Inferior parietal cortex (tissue), 1 donor: ENCODE measurements around the gene HHIP.

Source experiments
- DNase-seq: peaks from one replicate; pipeline ENCODE4 v3.0.0-alpha.2; 2016; ENCODE audit errors: extremely low spot score

Gene HHIP

DNA sequence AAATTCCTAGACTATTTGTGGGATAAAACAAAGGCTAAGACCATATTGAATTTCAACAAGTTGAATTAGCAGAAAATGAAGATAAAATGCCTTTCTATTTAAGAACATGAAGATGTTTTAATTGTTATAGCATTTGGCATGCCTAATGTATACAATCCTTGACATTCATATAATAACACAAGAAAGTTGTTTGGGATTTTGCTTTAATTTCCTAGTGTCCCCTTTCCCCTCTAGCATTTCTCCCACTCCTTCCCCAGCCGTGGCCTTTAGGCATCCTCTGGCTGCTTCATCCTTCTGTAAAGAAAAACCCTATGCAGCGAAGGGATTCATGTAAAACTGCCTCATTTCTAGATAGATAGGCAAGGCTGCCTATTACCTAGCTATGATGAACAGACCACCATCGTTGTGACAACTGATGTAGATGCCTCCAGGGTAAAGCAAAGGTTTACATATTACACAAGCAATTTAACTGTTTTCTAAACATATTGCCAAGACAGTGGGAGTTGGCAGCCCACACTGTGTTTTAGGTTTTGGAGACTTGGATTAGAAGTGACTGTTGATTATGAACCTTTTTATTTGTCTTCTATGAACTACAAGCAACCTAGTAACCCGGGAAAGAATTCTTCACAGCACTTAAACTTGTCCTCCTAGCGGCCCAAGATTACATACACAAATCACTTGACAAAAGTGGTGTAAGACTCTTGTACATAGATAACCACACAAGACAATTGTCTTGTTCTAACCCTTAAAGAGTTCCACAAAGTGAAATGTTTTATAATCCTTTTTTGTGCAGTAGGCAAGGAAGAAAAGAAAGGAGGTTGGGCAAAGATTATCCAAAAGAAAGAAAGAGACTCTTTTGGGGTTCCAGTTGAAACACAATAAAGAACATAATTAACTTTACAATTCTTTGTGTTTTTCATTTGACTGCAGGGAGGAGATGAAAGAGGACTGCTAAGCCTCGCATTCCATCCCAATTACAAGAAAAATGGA, 59.9 kb downstream of the HHIP start:
- DNase-seq: no peak

DNA sequence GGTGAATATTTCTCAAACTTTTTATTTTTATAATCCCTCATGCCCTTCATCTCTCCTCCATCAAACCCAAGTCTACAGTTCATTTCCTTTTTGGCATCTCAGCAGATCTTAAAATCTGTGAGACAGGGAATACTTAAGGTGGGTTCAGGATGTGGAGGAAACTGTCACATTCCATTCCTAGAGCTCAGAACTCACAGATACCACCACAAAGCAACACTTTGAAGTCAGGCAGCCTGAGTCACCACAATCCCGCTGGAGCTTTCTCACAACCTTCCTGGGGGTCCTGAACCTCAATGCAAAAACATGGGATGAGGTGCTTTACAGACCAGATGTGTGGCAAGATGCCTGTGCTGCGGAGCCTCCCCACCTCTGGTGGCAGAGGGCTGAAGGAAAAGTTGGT, 63.2 kb downstream of the HHIP start:
- DNase-seq: no peak

DNA sequence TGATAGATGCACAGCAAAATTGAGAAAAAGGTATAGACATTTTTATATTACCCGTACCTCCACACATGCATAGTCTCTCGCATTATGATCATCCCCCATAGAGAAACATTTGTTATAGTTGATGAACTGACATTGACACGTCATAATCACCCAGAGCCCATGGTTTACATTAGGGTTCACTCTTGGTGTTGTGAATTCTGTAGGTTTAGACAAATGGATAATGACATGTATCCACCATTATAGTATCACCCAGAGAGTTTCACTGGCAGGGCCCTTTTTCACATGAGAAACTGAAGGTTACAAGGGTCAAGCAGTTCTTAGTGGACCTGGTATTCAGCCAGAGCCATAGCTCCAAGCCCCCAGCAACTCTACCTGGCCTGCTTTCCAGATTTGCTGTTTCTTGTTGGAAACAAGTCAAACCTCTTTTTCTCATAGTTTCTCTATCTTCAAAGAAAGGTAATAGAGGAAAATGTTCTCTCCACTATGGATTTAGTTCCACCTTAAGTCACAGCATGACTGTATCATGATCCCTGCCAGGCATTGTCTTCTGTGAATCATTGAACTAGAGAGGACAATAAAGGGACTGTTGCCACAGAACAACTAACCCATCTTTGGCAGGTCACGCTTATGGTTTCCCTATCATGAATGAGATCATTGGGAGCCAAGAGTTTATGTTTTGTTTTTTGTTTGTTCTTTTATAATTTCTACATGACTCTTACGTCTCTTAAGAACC, 64.0 kb downstream of the HHIP start:
- peak; percentile 85 for DNase-seq

GRCh38 chr4:144710526-144710912, 64.6 kb downstream of the HHIP start:
- peak; percentile 32 for DNase-seq

GRCh38 chr4:144711700-144712456, 65.9 kb downstream of the HHIP start:
- DNase-seq: no peak

GRCh38 chr4:144712775-144713174, 66.8 kb downstream of the HHIP start:
- DNase-seq: no peak

GRCh38 chr4:144714166-144714565, 68.2 kb downstream of the HHIP start:
- DNase-seq: no peak

- DNase-seq: no peak
Measured at GRCh38 chr4:144715230-144715629, 69.3 kb downstream of the HHIP start.

DNA sequence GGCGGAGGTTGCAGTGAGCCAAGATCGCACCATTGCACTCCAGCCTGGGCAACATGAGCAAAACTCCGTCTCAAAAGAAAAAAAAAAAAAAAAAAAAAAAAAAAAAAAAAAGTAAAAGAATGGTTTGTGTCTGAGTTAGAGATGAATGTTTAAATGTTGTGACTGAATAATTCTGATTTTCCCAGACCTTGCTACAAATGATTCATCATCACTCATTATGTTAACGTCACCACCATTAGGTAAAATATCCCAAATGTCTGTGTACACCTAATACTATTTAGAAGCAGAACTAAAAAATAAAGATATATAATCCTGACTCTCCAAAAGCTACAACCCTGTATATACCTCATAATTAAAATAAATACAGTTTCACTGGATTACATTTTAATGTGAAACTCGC, 70.8 kb downstream of the HHIP start:
- DNase-seq: no peak

DNA sequence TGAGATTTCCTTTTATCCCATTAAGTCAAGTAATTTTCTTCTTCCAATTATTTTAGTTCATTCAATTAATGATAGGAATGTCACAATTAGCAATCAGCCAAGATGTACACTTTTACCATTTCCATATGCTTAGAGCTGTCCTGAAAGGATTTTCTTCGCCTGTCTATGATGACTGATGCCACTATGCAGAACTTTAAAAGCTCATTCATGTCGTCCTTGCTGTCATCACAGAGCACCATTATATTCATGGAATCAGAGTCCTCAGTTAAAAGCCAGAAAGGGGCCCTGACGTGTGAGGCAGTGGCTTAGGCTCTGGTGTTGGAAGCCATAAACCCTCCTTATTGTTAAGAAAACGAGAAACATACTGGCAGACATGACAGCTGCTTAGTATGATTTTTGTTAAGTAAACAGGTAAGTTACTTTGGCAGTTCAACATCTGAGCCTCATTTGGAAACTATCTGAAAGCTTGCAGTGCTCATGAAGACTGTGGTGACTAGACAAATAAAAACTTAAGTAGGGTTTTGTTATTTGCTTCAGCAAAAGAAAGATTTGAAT, 73.1 kb downstream of the HHIP start:
- no peak for DNase-seq

- no peak for DNase-seq
Measured at GRCh38 chr4:144720491-144720890, 74.5 kb downstream of the HHIP start.

DNA sequence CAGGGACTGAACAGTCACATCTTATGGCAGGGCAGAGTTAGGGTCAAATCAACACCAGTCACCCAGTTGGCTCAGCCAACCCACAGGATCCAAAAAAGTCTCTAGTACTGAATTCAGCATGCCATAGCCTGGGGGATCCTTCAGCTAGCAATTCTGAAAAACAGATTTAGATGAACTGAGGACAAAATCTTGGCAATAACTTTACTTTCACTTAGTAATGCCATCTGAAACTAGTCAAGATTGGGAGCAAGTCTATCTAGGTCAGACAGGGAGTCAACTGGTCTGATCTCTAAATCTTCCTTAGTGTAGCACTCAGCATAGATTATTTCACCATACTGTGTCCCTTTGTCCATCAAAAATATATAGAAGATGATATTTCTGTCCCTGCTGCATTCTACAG, 76.0 kb downstream of the HHIP start:
- no peak for DNase-seq

GRCh38 chr4:144723471-144723870, 77.5 kb downstream of the HHIP start:
- no peak for DNase-seq

DNA sequence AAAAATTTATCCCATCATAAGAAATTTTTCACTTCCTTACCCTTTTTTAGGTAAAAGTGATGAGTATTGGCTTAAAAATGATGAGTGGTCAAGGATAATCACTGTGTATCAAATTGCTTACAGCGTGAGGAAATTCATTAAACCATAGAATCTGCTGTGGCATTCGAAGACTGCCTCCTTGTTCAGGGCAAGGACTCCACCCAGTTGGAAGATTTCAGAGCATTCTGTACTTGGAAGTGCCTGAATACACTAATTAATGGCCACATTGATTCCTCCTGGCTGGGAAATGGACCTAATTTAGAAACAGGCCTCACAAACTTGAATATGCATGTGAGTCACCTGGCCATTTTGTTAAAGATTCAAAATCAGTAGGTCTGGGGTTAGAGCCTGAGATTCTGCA, 83.2 kb downstream of the HHIP start:
- no peak for DNase-seq

DNA sequence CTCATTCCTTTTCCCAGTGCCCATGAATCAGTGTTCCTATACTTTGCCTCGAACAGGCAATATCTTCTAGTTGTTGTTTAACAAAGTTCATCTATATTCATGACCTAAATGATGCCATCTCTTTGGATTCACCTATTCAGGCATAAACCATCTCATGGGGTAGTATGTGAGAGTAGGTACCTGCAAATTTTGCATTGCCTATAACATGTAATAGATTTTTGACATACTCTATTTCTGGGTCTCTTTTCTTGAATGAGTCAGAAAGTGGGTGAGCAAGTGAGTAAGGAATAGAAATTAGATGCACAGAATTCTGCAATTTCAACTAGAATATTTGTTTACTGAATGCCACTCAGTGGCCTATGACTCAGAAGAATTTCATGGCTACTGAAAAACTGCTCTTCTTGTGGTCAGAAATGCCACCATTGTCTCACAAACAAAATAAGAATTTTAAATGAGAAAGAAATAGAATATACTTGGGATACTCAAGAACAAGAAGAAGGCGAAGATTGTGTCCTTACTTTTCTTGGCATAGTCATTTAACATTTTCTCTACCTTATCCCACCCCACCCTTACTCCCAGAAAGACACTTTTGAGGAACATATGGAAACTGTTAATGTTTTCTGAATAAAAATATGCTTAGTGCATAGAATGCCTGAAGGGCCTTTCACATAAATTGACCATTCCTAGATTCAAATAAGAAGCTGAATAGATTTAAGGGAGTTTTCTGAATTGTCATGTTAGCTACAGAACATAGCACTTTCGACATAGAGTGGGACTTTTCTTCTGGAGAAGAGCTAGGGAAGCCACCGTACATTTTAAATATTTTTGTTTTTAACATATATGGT, 86.8 kb downstream of the HHIP start:
- no peak for DNase-seq

DNA sequence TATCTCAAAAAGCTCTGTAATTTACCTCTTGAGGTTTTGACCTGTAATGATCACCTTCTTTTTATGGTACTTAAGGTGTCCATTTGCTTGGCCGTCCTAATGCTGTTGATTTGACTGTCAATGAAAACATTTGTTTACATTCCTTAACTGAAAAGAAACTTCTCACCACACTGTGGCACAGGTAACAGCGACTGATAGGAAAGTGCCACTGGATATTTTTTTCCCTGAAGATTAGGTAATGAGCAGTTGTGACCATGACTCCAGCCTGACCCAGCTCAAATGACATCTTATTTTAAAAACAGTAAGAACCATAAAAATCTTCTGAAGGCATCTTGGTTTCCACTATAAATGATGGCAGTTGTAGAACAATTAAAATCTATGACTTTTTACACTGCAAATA, 87.6 kb downstream of the HHIP start:
- DNase-seq: no peak

GRCh38 chr4:144734522-144734921, 88.6 kb downstream of the HHIP start:
- no peak for DNase-seq

DNA sequence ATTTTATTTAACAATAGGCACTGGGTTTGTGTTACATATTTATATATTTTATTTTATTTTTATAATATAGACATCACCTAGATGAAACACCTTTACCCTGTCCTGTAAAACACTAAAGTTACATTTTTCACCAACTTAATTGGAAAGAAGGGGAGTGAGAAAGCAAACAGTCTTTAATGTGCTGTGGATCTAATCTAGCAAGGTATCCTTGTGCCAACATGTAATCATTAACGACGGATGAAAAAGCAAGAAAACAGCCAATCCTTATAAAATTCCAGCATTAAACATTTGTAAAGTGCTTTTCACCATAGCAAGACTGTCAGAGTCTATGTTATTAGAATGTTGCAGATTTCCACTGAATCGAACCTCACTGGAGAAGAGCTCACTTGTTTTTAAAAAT, 92.7 kb downstream of the HHIP start:
- DNase-seq: no peak

DNA sequence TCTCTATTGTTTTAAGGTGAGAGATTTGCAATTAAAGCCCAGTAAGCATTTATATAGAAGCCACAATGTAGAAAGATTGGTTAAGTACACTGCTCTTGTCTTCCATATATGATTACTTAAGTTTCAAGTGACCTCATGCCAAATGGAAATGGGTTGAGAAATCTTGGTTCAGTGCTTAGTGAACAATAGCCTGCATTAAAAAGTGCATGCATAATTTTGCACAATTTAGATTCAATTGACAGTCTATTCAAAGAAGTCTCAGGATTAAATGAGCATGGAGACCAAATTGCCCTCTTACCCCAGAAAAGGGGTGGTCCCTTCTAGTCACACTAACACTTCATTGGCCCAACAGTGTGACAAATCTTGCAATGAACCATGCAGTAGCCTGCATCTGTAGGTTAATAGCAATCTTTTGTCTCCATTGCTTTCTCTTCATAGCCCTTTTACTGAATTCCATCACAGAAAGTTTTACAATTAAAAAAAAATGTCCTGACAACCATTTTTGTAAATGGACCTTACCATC, 93.6 kb downstream of the HHIP start:
- no peak for DNase-seq

GRCh38 chr4:144740316-144740715, 94.4 kb downstream of the HHIP start:
- no peak for DNase-seq
